ENCODE data around the gene ZFYVE28. TPM values are rescaled to one million over a fixed set of nuclear protein-coding genes. Genes with fewer than 3 reads are reported as not detected.

ZFYVE28 gene
- total RNA-seq, 1 donor from 2014 or later = 16.6 TPM

Other genes starting within 250 kb of the ZFYVE28 start
- 13.0 TPM for gene HAUS3, start 176.5 kb downstream of the ZFYVE28 start, total RNA-seq
- 2.7 TPM for gene POLN, start 176.5 kb downstream of the ZFYVE28 start, total RNA-seq
- gene MXD4, start 156.5 kb downstream of the ZFYVE28 start, total RNA-seq = 72.7 TPM
- not detected for gene CFAP99, start 310 bp upstream of the ZFYVE28 start, total RNA-seq
- 41.0 TPM for gene RNF4, start 50.5 kb upstream of the ZFYVE28 start, total RNA-seq
- 28.9 TPM for gene FAM193A, start 118.0 kb upstream of the ZFYVE28 start, total RNA-seq